T47D (cell line): Measurements from ENCODE around the gene CPNE9.

Experiments used
- DNase-seq, 2 experiments: peaks; one replicate each; pipeline versions ENCODE4 v3.0.0 to v3.0.0-alpha.2; 2011 to 2012; ENCODE audit warnings: low read depth in 1 of 2, low spot score in 1 of 2
- JUND ChIP-seq: IDR thresholded peaks from 2 replicates; pipeline ENCODE4 v1.6.1; 2012; ENCODE audit warnings: low read depth
- in situ Hi-C: cut with HindIII; loops from 2 replicates; pipeline ENCODE4 v1.10.0; 2016; ENCODE audit warnings: low sequenced_read_pairs, low pct_unique_long_range_greater_than_20kb

CPNE9 gene

DNA sequence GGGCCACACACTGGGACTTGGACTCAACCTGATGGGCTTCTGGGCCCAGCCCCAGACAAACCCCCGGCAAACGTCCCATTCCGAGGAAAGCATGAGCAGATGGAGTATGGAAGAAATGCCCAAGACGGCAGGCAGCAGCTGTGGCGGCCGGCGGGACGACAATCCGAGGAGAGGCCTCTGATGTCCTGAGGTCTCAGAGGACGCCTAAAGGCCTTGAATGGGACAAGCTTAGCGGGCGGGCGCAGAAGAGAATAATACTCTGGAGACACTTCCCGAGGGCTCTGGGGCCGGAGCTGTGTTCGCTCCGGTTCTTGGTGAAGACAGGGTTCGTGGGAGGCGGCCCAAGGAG lies 45.6 kb downstream of the CPNE9 start:
- in situ Hi-C loops, result no loop called here
- no peak for TF ChIP-seq JUND
- no peak for DNase-seq

DNA sequence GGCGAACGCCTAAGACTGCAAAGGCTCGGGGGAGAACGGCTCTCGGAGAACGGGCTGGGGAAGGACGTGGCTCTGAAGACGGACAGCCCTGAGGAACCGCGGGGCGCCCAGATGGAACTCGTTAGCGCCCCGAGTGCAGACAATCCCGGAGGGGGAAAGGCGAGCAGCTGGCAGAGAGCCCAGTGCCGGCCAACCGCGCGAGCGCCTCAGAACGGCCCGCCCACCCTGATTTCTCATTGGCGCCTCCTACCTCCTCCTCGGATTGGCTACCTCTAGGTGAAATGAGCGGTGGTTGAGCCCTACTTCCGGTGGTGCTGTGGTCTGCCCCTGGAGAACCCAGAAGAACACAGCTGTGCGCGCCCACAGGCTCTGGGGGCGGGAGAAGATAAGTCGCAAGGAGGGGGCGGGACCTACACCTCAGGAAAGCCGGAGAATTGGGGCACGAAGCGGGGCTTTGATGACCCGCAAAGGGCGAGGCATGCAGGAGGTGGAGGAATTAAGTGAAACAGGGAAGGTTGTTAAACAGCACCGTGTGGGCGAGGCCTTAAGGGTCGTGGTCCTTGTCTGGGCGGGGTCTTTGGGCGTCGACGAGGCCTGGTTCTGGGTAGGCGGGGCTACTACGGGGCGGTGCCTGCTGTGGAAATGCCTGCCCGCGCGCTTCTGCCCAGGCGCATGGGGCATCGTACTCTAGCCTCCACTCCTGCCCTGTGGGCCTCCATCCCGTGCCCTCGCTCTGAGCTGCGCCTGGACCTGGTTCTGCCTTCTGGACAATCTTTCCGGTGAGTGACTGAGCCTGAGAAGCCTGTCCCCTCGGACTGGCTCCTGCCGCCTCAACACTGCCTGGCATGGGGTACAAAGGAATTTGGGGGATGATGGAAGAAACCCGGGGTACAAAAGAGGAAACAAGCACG lies 46.3 kb downstream of the CPNE9 start, which contains the start of gene OGG1:
Gene OGG1, plus strand, starts transcription at position 308 of the 911 bp plus-strand sequence. Its CDS starts 335 bp downstream, at position 643.
- no peak for TF ChIP-seq JUND
- peak; percentile 98 for DNase-seq
- in situ Hi-C loops, result no loop called here

DNA sequence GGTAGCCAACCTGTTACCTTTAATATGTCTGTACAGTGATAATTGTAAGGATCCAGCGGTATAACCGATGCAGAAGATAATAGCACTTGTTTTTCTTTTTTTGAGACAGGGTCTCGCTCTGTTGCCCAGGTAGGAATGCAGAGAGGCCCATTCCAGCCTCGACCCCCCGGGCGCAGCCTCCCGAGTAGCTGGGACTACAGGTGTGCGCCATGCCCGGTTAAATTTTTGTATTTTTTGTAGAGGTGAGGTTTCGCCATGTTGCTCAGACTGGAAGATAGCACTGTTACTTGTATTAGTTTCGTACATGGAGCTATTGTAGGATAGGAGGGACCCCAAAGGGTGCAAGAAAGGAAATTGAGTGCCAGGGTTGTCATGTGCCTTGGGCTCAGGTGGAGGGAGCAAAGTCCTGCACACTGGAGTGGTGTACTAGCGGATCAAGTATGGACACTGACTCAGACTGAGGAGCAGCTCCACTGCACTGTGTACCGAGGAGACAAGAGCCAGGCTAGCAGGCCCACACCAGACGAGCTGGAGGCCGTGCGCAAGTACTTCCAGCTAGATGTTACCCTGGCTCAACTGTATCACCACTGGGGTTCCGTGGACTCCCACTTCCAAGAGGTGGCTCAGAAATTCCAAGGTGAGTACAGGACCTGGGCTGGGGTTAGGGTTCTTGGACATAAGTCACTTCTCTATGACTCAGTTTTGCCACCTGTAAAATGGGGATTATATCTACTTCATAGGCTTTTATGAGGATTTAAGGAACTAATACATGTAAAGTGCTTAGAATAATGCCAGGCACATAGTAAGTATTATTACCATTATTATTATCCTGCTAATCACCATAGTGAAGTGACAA lies 47.2 kb downstream of the CPNE9 start:
- DNase-seq, result no peak
- in situ Hi-C loops, result no loop called here
- TF ChIP-seq JUND, result no peak

DNA sequence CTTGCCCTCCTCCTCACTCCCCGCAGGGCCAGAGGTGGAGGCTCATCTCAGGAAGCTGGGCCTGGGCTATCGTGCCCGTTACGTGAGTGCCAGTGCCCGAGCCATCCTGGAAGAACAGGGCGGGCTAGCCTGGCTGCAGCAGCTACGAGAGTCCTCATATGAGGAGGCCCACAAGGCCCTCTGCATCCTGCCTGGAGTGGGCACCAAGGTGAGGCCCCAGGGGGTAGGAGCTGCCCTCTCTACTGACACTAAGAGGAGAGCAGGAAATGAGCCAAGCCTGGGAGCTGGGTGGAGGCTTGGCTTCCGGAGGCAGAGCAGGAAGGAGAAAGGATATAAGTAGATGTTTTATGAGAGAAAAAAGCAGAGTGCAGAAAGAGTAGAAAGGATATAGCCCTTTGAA lies 51.0 kb downstream of the CPNE9 start:
- no peak for TF ChIP-seq JUND
- in situ Hi-C loops, result no loop called here
- no peak for DNase-seq

DNA sequence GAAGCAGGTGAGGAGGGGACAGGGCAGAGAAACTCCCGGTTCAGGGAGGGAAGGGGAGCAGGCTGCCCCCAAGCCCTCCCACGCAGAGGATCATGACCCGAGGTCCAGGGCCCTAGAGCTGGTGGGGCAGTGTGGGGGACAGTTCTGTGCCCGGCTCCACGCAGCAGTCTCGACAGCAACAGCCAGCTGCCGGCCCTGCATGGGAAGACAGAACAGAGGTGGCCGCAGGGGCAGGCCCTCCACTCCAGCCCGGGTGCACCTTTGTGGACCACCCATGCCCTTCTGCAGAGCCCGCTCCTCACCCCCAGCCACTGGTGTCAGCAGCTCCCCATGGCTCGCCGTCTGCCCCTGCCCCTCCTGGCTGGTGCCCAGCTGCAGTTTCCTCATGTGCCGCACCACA lies 53.8 kb downstream of the CPNE9 start:
- in situ Hi-C loops, result no loop called here
- DNase-seq, result no peak
- no peak for TF ChIP-seq JUND

DNA sequence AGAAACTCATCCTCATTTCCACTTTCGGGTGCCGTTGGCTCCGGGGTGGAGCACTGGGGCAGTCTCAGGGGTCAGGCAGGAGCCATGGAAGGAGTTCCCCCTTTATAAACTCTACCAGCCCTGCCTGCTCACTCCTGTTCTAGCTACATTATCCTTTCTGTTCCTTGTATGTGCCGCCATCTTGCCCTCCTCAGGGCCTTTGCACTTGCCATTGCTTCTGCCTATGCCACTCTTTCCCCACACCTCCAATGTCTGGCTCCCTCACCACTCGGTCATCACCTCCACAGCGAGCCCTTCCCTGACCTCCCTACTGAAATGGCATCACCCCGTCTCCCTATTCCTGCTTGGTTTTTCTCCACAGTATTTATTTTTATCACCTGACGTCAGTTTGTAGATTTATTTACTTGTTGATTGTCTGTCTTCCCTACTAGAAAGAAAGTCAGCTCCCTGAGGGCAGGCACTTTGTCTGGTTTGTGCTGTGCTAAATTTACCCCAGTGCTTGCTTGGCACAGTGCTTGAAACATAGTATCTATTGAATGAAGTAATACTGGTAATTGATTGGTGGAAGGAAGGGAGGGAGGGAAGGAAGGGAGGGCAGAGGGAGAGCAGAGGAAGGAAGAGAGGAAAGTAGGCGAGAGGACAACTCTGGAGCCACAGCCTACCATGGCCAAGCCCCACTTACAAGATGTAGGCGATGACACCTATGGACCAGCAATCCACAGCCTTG lies 57.3 kb downstream of the CPNE9 start:
- DNase-seq, result no peak
- no peak for TF ChIP-seq JUND
- in situ Hi-C loops, result no loop called here

DNA sequence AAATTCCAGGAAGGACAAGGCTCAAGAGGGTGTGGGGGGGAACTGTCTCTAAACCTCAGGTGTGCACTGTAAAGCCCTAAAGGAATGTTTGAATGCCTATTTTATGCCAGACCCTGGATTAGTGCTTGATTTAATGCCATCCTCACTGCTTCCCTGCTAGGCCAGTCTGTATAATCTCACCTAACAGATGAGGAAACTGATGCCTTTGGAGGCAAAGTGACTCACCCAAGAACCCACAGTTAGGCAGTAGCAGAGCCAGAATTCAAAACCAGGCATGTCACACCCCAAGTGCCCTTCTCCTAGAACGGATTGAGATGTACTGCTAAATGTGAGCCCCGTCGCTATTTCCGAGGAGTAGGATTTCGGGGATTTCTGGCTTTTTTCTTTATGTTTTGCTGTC lies 58.3 kb downstream of the CPNE9 start:
- in situ Hi-C loops, result no loop called here
- TF ChIP-seq JUND, result no peak
- DNase-seq, result no peak

DNA sequence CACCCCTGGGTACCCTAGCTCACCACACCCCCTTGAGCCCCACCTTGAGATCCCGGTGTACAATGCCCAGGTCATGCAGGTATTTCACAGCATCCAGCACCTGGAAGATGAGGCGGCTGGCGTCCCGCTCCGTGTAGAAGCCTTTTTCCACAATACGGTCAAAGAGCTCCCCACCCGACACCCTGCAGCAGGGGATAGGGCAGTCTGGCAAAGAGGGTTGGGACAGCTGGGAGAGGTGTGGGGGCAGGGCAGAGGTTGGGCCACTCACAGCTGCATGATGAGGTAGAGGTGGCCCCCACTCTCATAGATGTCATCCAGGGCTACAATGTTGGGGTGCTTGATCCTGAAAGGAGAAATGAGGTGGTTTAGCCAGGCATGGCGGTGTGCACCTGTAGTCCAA lies 59.2 kb downstream of the CPNE9 start:
- DNase-seq, result no peak
- no peak for TF ChIP-seq JUND
- in situ Hi-C loops, result no loop called here

DNA sequence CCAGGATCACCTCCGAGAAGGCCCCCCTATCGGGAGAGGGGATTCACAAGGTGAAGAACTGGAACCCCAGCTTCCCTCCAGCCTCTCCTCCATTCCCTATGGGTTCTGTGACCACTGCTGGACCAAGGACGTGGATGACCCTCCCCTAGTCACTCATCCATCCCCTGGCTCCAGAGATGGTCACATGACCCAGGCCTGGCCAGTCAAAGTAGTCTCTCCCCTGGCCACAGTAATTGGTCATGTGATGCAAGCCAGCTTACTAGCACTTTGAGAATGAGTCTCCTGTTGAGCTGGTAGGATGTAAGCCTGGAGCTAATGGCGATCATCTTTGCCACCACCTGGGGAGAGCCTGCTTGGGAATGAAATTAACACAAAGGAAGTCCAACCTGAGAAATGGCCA lies 62.2 kb downstream of the CPNE9 start:
- no peak for TF ChIP-seq JUND
- in situ Hi-C loops, result no loop called here
- peak in 1 of 2 experiments; percentile 8 for DNase-seq

DNA sequence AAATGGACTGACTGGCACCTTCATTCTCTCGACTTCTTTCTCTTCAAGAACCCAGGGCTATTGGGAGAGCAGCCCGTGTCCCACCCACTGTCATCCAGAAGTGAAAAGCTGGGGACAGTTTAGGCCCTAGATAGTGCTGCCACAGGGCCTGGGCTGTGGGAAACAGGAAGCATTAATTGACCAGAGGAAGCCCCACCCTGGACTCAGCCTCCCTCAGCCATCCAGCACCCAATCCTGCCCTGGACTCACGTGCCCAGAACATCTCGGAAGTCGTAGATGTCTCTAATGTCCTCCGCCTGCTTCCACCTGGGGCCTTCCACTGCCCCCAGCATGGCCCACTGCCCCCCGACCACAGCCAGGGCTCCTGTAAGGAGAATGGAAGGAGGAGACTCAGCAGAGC lies 63.8 kb downstream of the CPNE9 start:
- in situ Hi-C loops, result no loop called here
- no peak for TF ChIP-seq JUND
- no peak for DNase-seq

DNA sequence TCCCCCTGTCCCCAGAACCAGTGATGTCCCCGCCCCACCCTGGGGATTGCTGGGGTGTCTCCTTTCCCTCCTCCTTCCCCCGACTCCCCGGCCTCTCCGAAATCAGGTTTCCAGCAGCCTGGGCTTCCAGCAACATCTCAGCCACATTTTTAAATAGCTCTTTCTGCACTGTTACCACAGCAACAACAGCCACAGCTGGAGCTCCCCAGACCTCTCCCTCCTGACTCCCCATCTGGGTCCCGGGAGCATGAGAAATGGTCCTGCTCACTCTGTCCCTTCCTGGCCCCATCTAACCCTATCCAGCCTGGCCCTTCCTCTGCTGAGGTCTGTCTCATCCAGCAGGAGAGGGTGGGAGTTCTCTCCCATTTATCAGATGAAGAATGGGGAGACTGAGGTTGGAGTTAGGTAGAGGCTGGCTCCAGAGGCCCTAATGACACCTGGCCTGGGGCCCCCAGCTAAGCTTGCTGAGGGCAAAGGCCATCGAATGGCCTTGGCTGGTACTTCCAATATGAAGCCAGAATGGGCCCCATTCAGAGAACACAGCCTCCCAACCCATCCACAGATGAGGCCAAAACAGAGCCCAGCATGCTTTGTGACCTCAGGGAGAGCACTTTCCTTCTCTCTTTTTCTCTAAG lies 64.6 kb downstream of the CPNE9 start:
- DNase-seq, result no peak
- in situ Hi-C loops, result no loop called here
- no peak for TF ChIP-seq JUND

DNA sequence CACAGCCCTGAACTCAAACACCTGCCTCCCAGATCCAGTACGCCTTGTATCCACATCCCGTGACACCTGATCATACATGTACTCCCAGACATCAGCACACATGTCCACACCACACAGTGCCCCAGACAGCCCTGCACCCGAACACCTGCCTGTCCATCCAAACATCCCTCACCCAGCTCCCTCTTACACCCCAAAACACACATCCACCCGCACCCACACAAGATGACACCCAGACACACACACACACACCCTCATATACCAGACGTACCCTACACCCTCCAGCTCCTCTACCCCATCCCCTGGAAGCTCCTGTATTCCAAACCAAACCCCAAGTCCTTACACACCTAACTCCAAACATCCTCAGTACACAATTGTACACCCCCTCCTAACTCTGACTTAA lies 65.4 kb downstream of the CPNE9 start:
- DNase-seq, result no peak
- TF ChIP-seq JUND, result no peak
- in situ Hi-C loops, result no loop called here
